WTC11 (cell line): ENCODE measurements around the gene ADAT3.

Experiments used
- GRHL2 ChIP-seq: fragments of 250-450 bp; sonication (Bioruptor Pico); IDR thresholded peaks from 2 replicates; pipeline ENCODE4 v1.8.0; 2022; ENCODE audit warnings: mild to moderate bottlenecking, moderate library complexity; ENCODE audit not compliant: insufficient replicate concordance, severe bottlenecking
- TF ChIP-seq, protein P1 (sequence below): fragments of 200-600 bp; IDR thresholded peaks from 2 replicates; pipeline ENCODE4 v1.8.0; 2022; ENCODE audit warnings: antibody characterized with exemption

GRCh38 chr19:1947651-1948209, 42.5 kb downstream of the ADAT3 start:
- TF ChIP-seq, protein P1, sequence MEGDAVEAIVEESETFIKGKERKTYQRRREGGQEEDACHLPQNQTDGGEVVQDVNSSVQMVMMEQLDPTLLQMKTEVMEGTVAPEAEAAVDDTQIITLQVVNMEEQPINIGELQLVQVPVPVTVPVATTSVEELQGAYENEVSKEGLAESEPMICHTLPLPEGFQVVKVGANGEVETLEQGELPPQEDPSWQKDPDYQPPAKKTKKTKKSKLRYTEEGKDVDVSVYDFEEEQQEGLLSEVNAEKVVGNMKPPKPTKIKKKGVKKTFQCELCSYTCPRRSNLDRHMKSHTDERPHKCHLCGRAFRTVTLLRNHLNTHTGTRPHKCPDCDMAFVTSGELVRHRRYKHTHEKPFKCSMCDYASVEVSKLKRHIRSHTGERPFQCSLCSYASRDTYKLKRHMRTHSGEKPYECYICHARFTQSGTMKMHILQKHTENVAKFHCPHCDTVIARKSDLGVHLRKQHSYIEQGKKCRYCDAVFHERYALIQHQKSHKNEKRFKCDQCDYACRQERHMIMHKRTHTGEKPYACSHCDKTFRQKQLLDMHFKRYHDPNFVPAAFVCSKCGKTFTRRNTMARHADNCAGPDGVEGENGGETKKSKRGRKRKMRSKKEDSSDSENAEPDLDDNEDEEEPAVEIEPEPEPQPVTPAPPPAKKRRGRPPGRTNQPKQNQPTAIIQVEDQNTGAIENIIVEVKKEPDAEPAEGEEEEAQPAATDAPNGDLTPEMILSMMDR: no peak
- TF ChIP-seq GRHL2: no peak
